ENCODE data around the gene SPSB2.

GRCh38 chr12:6829536-6830220 is 43.4 kb downstream of the SPSB2 start:
- TF ChIP-seq IRF3 (IDR thresholded peaks at IDR 0.05; ENCODE audit: low read depth, low read length) (no peak), ELF1 (IDR thresholded peaks at IDR 0.05) (no peak), RCOR1 (IDR thresholded peaks at IDR 0.05; ENCODE audit: low read length) (no peak), MXI1 (IDR thresholded peaks at IDR 0.05; ENCODE audit: low read depth, low read length) (0 out of 2 replicates have a peak, but pooled peaks have one; percentile 0), PBX3 (IDR thresholded peaks at IDR 0.05) (no peak), SMC3 (IDR thresholded peaks at IDR 0.05; ENCODE audit: low read depth, low read length) (no peak), TAF1 (IDR thresholded peaks at IDR 0.05; ENCODE audit: borderline replicate concordance, low read depth, low read length) (no peak; the same call in 1 of the 2 replicates), JUND (IDR thresholded peaks at IDR 0.05) (no peak)
- TF ChIP-seq, protein P1, sequence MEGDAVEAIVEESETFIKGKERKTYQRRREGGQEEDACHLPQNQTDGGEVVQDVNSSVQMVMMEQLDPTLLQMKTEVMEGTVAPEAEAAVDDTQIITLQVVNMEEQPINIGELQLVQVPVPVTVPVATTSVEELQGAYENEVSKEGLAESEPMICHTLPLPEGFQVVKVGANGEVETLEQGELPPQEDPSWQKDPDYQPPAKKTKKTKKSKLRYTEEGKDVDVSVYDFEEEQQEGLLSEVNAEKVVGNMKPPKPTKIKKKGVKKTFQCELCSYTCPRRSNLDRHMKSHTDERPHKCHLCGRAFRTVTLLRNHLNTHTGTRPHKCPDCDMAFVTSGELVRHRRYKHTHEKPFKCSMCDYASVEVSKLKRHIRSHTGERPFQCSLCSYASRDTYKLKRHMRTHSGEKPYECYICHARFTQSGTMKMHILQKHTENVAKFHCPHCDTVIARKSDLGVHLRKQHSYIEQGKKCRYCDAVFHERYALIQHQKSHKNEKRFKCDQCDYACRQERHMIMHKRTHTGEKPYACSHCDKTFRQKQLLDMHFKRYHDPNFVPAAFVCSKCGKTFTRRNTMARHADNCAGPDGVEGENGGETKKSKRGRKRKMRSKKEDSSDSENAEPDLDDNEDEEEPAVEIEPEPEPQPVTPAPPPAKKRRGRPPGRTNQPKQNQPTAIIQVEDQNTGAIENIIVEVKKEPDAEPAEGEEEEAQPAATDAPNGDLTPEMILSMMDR (IDR thresholded peaks at IDR 0.05): peak; percentile 43
- TF ChIP-seq, protein P2, sequence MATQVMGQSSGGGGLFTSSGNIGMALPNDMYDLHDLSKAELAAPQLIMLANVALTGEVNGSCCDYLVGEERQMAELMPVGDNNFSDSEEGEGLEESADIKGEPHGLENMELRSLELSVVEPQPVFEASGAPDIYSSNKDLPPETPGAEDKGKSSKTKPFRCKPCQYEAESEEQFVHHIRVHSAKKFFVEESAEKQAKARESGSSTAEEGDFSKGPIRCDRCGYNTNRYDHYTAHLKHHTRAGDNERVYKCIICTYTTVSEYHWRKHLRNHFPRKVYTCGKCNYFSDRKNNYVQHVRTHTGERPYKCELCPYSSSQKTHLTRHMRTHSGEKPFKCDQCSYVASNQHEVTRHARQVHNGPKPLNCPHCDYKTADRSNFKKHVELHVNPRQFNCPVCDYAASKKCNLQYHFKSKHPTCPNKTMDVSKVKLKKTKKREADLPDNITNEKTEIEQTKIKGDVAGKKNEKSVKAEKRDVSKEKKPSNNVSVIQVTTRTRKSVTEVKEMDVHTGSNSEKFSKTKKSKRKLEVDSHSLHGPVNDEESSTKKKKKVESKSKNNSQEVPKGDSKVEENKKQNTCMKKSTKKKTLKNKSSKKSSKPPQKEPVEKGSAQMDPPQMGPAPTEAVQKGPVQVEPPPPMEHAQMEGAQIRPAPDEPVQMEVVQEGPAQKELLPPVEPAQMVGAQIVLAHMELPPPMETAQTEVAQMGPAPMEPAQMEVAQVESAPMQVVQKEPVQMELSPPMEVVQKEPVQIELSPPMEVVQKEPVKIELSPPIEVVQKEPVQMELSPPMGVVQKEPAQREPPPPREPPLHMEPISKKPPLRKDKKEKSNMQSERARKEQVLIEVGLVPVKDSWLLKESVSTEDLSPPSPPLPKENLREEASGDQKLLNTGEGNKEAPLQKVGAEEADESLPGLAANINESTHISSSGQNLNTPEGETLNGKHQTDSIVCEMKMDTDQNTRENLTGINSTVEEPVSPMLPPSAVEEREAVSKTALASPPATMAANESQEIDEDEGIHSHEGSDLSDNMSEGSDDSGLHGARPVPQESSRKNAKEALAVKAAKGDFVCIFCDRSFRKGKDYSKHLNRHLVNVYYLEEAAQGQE (IDR thresholded peaks at IDR 0.05; ENCODE audit: low read depth, low read length): no peak
- TF ChIP-seq, protein P3, sequence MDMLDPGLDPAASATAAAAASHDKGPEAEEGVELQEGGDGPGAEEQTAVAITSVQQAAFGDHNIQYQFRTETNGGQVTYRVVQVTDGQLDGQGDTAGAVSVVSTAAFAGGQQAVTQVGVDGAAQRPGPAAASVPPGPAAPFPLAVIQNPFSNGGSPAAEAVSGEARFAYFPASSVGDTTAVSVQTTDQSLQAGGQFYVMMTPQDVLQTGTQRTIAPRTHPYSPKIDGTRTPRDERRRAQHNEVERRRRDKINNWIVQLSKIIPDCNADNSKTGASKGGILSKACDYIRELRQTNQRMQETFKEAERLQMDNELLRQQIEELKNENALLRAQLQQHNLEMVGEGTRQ (IDR thresholded peaks at IDR 0.05; ENCODE audit: borderline replicate concordance, low read depth, low read length): no peak

All from SK-N-SH (cell line).